GM18505 (cell line): ENCODE data around the gene PLXNC1.
A peak's percentile ranks its signal among the peaks of the same experiment; 100 is the strongest.

ENCODE experiments used
- ATAC-seq: cut with Tn5 transposase; IDR thresholded peaks from one replicate; pipeline ENCODE4 v1.9.1; 2021; ENCODE audit not compliant: unreplicated experiment
- POLR2A ChIP-seq: IDR thresholded peaks from 4 replicates; pipeline ENCODE4 v1.6.1; 2011; ENCODE audit warnings: borderline replicate concordance; ENCODE audit not compliant: insufficient read depth, insufficient read length; ENCODE audit errors: extremely low read depth

PLXNC1 gene

GRCh38 chr12:94147991-94148738 is at the start of gene PLXNC1:
PLXNC1 (plus strand) TSS chr12:94148577; CDS start chr12:94148972, 395 bp downstream.
- TF ChIP-seq POLR2A: peak; percentile 48
- ATAC-seq: peak; percentile 37

GRCh38 chr12:94099191-94099590 is 49.2 kb upstream of the PLXNC1 start:
- TF ChIP-seq POLR2A: no peak
- ATAC-seq: no peak

GRCh38 chr12:94099632-94100031 is 48.7 kb upstream of the PLXNC1 start:
- no peak for ATAC-seq
- TF ChIP-seq POLR2A: no peak

GRCh38 chr12:94100211-94100627 is 48.2 kb upstream of the PLXNC1 start:
- ATAC-seq: no peak
- no peak for TF ChIP-seq POLR2A

- ATAC-seq: peak; percentile 65
- TF ChIP-seq POLR2A: no peak
These were observed 47.2 kb upstream of the PLXNC1 start for GRCh38 chr12:94100990-94101737.

DNA sequence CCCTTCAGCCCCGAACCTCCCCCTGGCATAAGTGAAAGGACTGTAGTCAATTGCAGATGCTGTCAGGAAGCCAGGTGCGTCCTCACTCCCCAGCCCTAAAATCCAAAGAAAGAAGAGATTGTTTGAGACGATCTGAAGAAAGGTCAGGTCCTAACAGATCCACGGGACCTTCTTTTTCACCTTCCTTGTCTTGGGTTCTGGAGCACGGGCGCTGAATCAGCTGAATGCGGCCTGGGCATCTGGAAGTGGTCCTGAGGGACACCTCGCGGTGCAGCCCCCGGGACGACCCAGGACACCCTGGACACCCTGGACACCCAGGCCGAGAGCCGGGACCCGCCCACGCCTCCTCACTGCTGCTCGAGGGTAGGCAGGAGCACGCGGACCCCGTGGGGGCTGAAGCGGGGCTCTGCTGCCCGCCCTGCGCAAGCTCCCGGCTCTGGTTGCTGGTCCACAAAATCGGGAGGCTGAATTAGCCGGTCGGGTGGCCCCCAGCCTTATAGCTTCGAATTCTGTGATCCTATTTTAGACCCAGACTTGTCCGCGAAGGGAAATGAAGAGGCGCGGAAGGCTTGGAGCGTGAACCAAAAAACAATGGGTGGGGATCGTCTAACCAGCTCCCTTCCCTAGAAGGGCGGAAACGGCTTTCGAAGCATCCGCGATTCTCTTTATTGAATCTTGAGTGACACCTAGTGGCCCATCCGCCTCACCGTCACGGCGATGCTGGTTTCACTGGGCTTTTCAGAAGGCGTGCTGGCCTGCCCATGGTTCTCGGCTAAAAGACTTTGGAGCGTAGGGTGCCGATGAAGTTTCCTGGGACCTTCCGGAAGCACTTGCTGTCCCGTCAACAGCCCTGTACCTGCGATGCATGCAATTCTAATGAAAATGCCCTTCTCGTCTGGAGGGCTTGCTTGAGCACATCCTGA is 46.4 kb upstream of the PLXNC1 start:
- no peak for TF ChIP-seq POLR2A
- ATAC-seq: peak; percentile 79

DNA sequence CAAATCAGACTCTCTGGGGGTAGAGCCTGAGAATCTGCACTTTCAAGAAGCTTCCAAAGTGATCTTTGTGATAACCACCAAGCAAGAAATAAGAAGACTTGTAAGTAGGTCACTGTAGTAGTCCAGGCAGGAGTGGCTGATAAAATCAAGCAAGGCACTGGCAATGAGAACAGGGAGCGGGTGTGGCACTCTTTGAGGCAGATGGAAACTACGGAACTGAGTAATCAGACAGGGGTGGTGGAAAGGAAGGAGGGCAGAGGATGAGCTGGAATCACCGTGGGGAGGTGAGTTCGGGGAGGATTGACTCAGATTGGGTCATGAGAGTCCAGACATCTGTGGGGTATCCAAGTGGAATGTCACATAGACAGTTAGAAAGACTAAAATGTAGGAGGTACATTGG is 44.4 kb upstream of the PLXNC1 start:
- no peak for TF ChIP-seq POLR2A
- no peak for ATAC-seq

- no peak for TF ChIP-seq POLR2A
- ATAC-seq: no peak
These were observed 40.5 kb upstream of the PLXNC1 start for GRCh38 chr12:94107910-94108309.

- no peak for ATAC-seq
- TF ChIP-seq POLR2A: no peak
These were observed 39.2 kb upstream of the PLXNC1 start for GRCh38 chr12:94109160-94109559.

DNA sequence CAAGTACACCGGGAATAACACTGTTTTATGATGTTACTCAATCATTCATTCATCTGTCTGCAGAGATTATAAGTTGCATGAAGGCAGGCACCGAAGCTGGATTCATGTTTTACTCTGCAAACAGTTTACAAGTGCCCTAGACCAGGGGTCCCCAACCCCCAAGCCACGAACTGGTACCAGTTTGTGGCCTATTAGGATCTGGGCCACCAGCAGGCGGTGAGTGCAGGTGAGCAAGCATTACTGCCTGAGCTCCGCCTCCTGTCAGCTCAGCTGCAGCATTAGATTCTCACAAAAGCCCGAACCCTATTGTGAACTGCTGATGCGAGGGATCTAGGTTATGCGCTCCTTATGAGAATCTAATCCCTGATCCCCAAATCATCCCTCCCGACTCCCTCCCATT is 38.1 kb upstream of the PLXNC1 start:
- no peak for TF ChIP-seq POLR2A
- ATAC-seq: no peak

DNA sequence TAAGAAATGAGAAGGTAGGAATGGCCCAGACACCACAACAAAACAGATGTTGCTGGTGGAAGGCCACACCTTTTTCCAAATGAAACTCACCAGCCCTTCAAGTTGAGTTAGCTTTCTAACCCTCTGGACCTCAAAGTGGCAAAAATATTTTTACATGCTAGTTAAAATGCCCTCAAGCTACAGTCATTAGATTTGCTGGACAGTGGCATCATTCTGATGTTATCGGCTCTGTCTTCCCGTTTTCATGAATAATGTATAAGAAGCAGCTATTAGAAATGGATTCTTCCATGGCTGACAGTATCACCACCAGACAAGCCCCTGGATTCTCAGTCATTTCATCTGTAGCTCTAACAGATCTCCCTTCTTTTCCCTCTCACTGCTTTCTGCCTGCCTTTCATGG is 37.1 kb upstream of the PLXNC1 start:
- no peak for ATAC-seq
- no peak for TF ChIP-seq POLR2A

- ATAC-seq: no peak
- no peak for TF ChIP-seq POLR2A
These were observed 36.3 kb upstream of the PLXNC1 start for GRCh38 chr12:94112121-94112520.

DNA sequence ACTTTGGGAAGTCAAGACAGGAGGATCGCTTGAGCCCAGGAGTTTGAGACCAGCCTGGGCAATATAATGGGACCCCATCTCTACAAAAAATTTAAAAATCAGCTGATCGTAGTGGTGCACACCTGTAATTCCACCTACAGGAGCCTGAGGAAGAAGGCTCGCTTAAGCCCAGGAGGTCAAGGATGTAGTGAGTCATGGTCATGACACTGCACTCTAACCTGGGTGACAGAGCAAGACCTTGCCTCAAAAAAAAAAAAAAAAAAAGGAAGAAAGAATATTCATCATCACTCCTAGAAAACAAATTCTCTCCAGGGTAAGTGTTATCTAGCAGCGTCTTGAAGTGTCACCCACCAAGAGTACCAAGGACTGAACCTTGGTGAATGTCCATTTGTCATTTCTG is 34.2 kb upstream of the PLXNC1 start:
- no peak for TF ChIP-seq POLR2A
- no peak for ATAC-seq
